Hepatocyte (in vitro differentiated cells): ENCODE results near the gene PRRC2A. TPM values are rescaled to one million over a fixed set of nuclear protein-coding genes. Genes with fewer than 3 reads are reported as not detected.

Experiments used
- DNase-seq: peaks from one replicate; pipeline ENCODE4 v3.0.0-alpha.2; 2016; ENCODE audit warnings: low spot score
- H2AFZ ChIP-seq: fragments of 200-600 bp; sonication (generic); 2 replicates; pipeline ENCODE4 v1.6.0; 2016; ENCODE audit warnings: antibody characterized with exemption, mild to moderate bottlenecking
- H3K27ac ChIP-seq: fragments of 200-600 bp; sonication (generic); 2 replicates; pipeline ENCODE4 v1.5.1; 2016; ENCODE audit warnings: mild to moderate bottlenecking
- H3K27me3 ChIP-seq: fragments of 200-600 bp; sonication (generic); 2 replicates; pipeline ENCODE4 v1.6.1; 2016
- H3K36me3 ChIP-seq: fragments of 200-600 bp; sonication (generic); replicated peaks from 2 replicates; pipeline ENCODE4 v1.5.1; 2016; ENCODE audit warnings: low read depth; ENCODE audit not compliant: insufficient read depth
- H3K4me1 ChIP-seq: fragments of 200-600 bp; sonication (generic); 2 replicates; pipeline ENCODE4 v1.5.1; 2016; ENCODE audit warnings: mild to moderate bottlenecking, moderate library complexity; ENCODE audit not compliant: insufficient read depth
- H3K4me2 ChIP-seq: fragments of 200-600 bp; sonication (generic); 2 replicates; pipeline ENCODE4 v1.6.0; 2016
- H3K4me3 ChIP-seq: fragments of 200-600 bp; sonication (generic); 2 replicates; pipeline ENCODE4 v1.5.1; 2016; ENCODE audit warnings: mild to moderate bottlenecking
- H3K79me2 ChIP-seq: fragments of 200-600 bp; sonication (generic); 2 replicates; pipeline ENCODE4 v1.6.0; 2017; ENCODE audit warnings: mild to moderate bottlenecking
- H3K9me2 ChIP-seq: fragments of 200-600 bp; sonication (generic); replicated peaks from 2 replicates; pipeline ENCODE4 v1.6.0; 2017; ENCODE audit warnings: mild to moderate bottlenecking; ENCODE audit not compliant: insufficient read depth
- H3K9me3 ChIP-seq: fragments of 200-600 bp; sonication (generic); 2 replicates; pipeline ENCODE4 v1.5.1; 2016; ENCODE audit warnings: low read depth, mild to moderate bottlenecking
- H4K20me1 ChIP-seq: fragments of 200-600 bp; sonication (generic); 2 replicates; pipeline ENCODE4 v1.6.0; 2016; ENCODE audit warnings: mild to moderate bottlenecking; ENCODE audit not compliant: insufficient read depth, poor library complexity, severe bottlenecking
- EZH2 ChIP-seq: fragments of 200-600 bp; sonication (generic); IDR thresholded peaks from 2 replicates; pipeline ENCODE4 v1.6.1; 2016; ENCODE audit warnings: antibody characterized with exemption, mild to moderate bottlenecking, borderline replicate concordance
- EZH2phosphoT487 ChIP-seq: fragments of 200-600 bp; sonication (generic); IDR thresholded peaks from one replicate; pipeline ENCODE4 v1.6.1; 2018; ENCODE audit warnings: antibody characterized with exemption, mild to moderate bottlenecking, low read depth, moderate library complexity; ENCODE audit not compliant: unreplicated experiment, severe bottlenecking
- WGBS: methylation state at CpG from one replicate; pipeline ENCODE4 v1.1.6; 2016; ENCODE audit warnings: low lambda C conversion rate; ENCODE audit errors: missing lambda C conversion rate; 5-methylcytosine and 5-hydroxymethylcytosine counted together
- polyA plus RNA-seq: library from polyadenylated mRNA; unstranded; fragments of >200 nt; fragmentation: Nextera tagmentation; extraction: Ambion mirVana; gene quantifications from 2 replicates; pipeline ENCODE4 v1.2.1, GENCODE V29; 2016
- total RNA-seq: library from RNA; depleted of rRNA; stranded (reverse); fragments of >200 nt; gene quantifications from 2 replicates; pipeline ENCODE4 v1.2.3, GENCODE V29; 2014
- TF ChIP-seq, protein P1 (sequence below): fragments of 200-600 bp; sonication (generic); IDR thresholded peaks from 2 replicates; pipeline ENCODE4 v1.5.1; 2016; ENCODE audit warnings: antibody characterized with exemption, mild to moderate bottlenecking; ENCODE audit not compliant: poor library complexity

The PRRC2A gene
- total and polyA plus RNA-seq, 2 experiments from 2014 or later: 47.5 to 50.2 TPM

GRCh38 chr6:31576897-31577578, 43.5 kb upstream of the PRRC2A start:
- WGBS: 89% methylated on average over 19 of the region's 19 CpGs

GRCh38 chr6:31577579-31577966, 42.9 kb upstream of the PRRC2A start:
- H3K36me3 ChIP-seq: no peaks in the 10 kb centered on the region
- no peak overlapping the region for H2AFZ ChIP-seq
- H3K27me3 ChIP-seq: no peaks in the 10 kb centered on the region
- no peak overlapping the region for H3K4me3 ChIP-seq
- TF ChIP-seq, protein P1, sequence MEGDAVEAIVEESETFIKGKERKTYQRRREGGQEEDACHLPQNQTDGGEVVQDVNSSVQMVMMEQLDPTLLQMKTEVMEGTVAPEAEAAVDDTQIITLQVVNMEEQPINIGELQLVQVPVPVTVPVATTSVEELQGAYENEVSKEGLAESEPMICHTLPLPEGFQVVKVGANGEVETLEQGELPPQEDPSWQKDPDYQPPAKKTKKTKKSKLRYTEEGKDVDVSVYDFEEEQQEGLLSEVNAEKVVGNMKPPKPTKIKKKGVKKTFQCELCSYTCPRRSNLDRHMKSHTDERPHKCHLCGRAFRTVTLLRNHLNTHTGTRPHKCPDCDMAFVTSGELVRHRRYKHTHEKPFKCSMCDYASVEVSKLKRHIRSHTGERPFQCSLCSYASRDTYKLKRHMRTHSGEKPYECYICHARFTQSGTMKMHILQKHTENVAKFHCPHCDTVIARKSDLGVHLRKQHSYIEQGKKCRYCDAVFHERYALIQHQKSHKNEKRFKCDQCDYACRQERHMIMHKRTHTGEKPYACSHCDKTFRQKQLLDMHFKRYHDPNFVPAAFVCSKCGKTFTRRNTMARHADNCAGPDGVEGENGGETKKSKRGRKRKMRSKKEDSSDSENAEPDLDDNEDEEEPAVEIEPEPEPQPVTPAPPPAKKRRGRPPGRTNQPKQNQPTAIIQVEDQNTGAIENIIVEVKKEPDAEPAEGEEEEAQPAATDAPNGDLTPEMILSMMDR: no peak
- TF ChIP-seq EZH2phosphoT487 (no peak), EZH2 (no peak)
- H3K4me2 ChIP-seq: no peak overlapping the region
- H3K79me2 ChIP-seq: no peaks in the 10 kb centered on the region
- no peak overlapping the region for H3K27ac ChIP-seq
- H3K4me1 ChIP-seq: peaks cover 2% of the 10 kb centered on the region
- no peaks in the 10 kb centered on the region for H3K9me3 ChIP-seq
- no peaks in the 10 kb centered on the region for H3K9me2 ChIP-seq
- no peak for DNase-seq
- 89% methylated on average over 3 of the region's 3 CpGs for WGBS
- H4K20me1 ChIP-seq: no peaks in the 10 kb centered on the region

More at GRCh38 chr6:31576897-31577578, 43.5 kb upstream of the PRRC2A start:
- H3K36me3 ChIP-seq: no peaks in the 10 kb centered on the region
- no peak overlapping the region for H3K4me3 ChIP-seq
- H3K9me2 ChIP-seq: no peaks in the 10 kb centered on the region
- H3K4me1 ChIP-seq: peaks cover 2% of the 10 kb centered on the region
- no peak overlapping the region for H2AFZ ChIP-seq
- no peaks in the 10 kb centered on the region for H3K27me3 ChIP-seq
- no peak overlapping the region for H3K4me2 ChIP-seq
- H3K27ac ChIP-seq: no peak overlapping the region
- DNase-seq: no peak
- no peaks in the 10 kb centered on the region for H4K20me1 ChIP-seq
- no peaks in the 10 kb centered on the region for H3K79me2 ChIP-seq
- no peaks in the 10 kb centered on the region for H3K9me3 ChIP-seq
- no peak for TF ChIP-seq EZH2
- TF ChIP-seq, protein P1: no peak
- TF ChIP-seq EZH2phosphoT487: no peak

DNA sequence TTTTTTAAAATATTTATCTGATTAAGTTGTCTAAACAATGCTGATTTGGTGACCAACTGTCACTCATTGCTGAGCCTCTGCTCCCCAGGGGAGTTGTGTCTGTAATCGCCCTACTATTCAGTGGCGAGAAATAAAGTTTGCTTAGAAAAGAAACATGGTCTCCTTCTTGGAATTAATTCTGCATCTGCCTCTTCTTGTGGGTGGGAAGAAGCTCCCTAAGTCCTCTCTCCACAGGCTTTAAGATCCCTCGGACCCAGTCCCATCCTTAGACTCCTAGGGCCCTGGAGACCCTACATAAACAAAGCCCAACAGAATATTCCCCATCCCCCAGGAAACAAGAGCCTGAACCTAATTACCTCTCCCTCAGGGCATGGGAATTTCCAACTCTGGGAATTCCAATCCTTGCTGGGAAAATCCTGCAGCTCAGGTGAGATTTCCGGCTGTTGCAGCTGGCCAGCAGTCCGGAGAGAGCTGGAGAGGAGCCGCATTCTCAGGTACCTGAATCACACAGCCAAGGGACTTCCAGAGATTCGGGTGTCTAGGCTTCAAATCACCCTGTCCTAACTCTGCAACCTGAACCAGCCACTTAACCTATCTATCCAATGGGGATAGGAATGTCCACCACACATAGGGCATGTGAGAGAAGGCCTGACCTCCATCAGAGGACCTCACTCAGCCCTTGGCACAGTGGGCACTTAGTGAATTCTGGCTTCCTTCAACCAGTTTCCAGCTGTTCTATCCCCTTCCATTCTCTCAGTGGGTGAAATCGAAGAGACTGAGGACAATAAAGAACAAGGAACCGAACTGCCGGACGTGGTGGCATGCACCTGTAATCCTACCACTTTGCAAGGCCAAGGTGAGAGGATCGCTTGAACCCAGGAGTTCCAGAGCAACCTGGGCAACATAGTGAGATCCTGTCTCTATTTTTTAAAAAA, 42.1 kb upstream of the PRRC2A start:
- Histone ChIP-seq H4K20me1 (no peaks in the 10 kb centered on the region), H3K4me2 (no peak overlapping the region), H3K27ac (no peak overlapping the region), H3K27me3 (no peaks in the 10 kb centered on the region), H3K9me3 (no peaks in the 10 kb centered on the region), H3K36me3 (no peaks in the 10 kb centered on the region), H3K79me2 (no peaks in the 10 kb centered on the region), H3K9me2 (no peaks in the 10 kb centered on the region), H3K4me1 (peaks cover 2% of the 10 kb centered on the region), H2AFZ (no peak overlapping the region), H3K4me3 (no peak overlapping the region)
- DNase-seq: no peak
- TF ChIP-seq EZH2 (no peak), EZH2phosphoT487 (no peak)
- TF ChIP-seq, protein P1: no peak
- 72% methylated on average over 12 of the region's 12 CpGs for WGBS
